Aorta (tissue), 5 donors: ENCODE measurements around the gene PRR12. TPM values are rescaled to one million over a fixed set of nuclear protein-coding genes. Genes with fewer than 3 reads are reported as not detected.
A peak's percentile ranks its signal among the peaks of the same experiment; 100 is the strongest.

ENCODE experiments used
- ATAC-seq: fragments of 200-7000 bp; cut with Tn5 transposase; one replicate; pipeline ENCODE4 v1.9.1; 2022; ENCODE audit warnings: moderate library complexity; ENCODE audit not compliant: low FRiP score
- DNase-seq, 2 donors: peaks; one replicate each; pipeline ENCODE4 v3.0.0-alpha.2; 2020
- H3K27ac ChIP-seq, 2 donors: one replicate each; pipeline ENCODE4 v1.5.1; 2013; ENCODE audit warnings: low read length in 2 of 2, mild to moderate bottlenecking in 2 of 2, moderate library complexity in 2 of 2, control low read depth in 1 of 2, inconsistent platforms in 1 of 2, low read depth in 1 of 2
- H3K27me3 ChIP-seq, 2 donors: one replicate each; pipeline ENCODE4 v1.6.1; 2013; ENCODE audit warnings: control low read depth in 1 of 2, low read length in 1 of 2, mild to moderate bottlenecking in 1 of 2, moderate library complexity in 1 of 2; ENCODE audit not compliant: insufficient read depth in 2 of 2, control insufficient read depth in 1 of 2
- H3K36me3 ChIP-seq, 2 donors: one replicate each; pipeline ENCODE4 v1.6.1; 2013; ENCODE audit warnings: control low read depth in 1 of 2, low read length in 1 of 2, mild to moderate bottlenecking in 1 of 2; ENCODE audit not compliant: insufficient read depth in 2 of 2, control insufficient read depth in 1 of 2
- H3K4me1 ChIP-seq, 2 donors: one replicate each; pipeline ENCODE4 v1.6.1; 2013; ENCODE audit warnings: low read length in 2 of 2, control low read depth in 1 of 2, mild to moderate bottlenecking in 1 of 2, moderate library complexity in 1 of 2; ENCODE audit not compliant: insufficient read depth in 2 of 2, control insufficient read depth in 1 of 2
- H3K4me3 ChIP-seq, 2 donors: one replicate each; pipeline ENCODE4 v1.5.1; 2013; ENCODE audit warnings: low read length in 2 of 2, control low read depth in 1 of 2, mild to moderate bottlenecking in 1 of 2
- H3K9me3 ChIP-seq: one replicate; pipeline ENCODE4 v1.6.1; 2013; ENCODE audit warnings: mild to moderate bottlenecking, low read length; ENCODE audit not compliant: control insufficient read depth
- WGBS, 2 donors: extraction: QIAGEN DNeasy Blood & Tissue Kit; methylation state at CpG; one replicate each; pipeline ENCODE4 v1.1.7; 2013; 5-methylcytosine and 5-hydroxymethylcytosine counted together
- intact Hi-C, 2 donors: fragments of 100-400 bp; cut with DNase I; formaldehyde crosslinking; loops; one replicate each; pipeline versions ENCODE4 v1.14.2 to v1.15.0; 2022
- polyA plus RNA-seq, 2 donors: library from polyadenylated mRNA; stranded (reverse); fragments of 200-250 nt; gene quantifications; one replicate each; pipeline ENCODE4 v1.2.3, GENCODE V29; 2013
- total RNA-seq, 2 donors: library from RNA; stranded (reverse); fragmentation: NEBNext Ultra II Directional; extraction: Animal tissue kit (Norgen Biotek cat#: 25700); gene quantifications; one replicate each; pipeline ENCODE4 v1.2.1, GENCODE V29; 2021
- donor health status: healthy with polysubstance abuse.
- donor health status: Bipolar disorder and iron deficiency.
- donor health status: DM: no; HTN: no; CAD: no.
- donor health status: DM: no; HTN: no; CAD: no.
- donor health status: DM: yes; HTN: yes; CAD: no.

The PRR12 gene
- total and polyA plus RNA-seq, 4 donors: 2.6 to 31.3 (median 15.1) TPM

- 91 to 93% methylated on average over 3 of the region's 3 CpGs for WGBS, 2 donors
- Histone ChIP-seq H3K4me1 (no peaks in the 10 kb centered on the region), H3K9me3 (no peaks in the 10 kb centered on the region), H3K27me3 (no peaks in the 10 kb centered on the region), H3K4me3 (no peak overlapping the region), H3K27ac (no peak overlapping the region), H3K36me3 (peaks cover 0 to 6% of the 10 kb centered on the region in 2 donors)
- DNase-seq (no peak), ATAC-seq (no peak)
- intact Hi-C loops: no loop called here
Observed at GRCh38 chr19:49559443-49559842, 31.5 kb upstream of the PRR12 start.

GRCh38 chr19:49559928-49560327, 31.1 kb upstream of the PRR12 start:
- Histone ChIP-seq H3K9me3 (no peaks in the 10 kb centered on the region), H3K27me3 (no peaks in the 10 kb centered on the region), H3K4me3 (no peak overlapping the region), H3K36me3 (peaks cover 0 to 6% of the 10 kb centered on the region in 2 donors), H3K4me1 (no peaks in the 10 kb centered on the region), H3K27ac (no peak overlapping the region)
- 67 to 72% methylated on average over 15 of the region's 15 CpGs for WGBS, 2 donors
- intact Hi-C loops: loop anchor here in 1 of 2 donors (5.0 kb wide), 1 partner anchor 163 kb away; no protein-coding TSS in a partner anchor
- DNase-seq: no peak
- no peak for ATAC-seq

GRCh38 chr19:49560358-49560900, 30.6 kb upstream of the PRR12 start:
- Histone ChIP-seq H3K4me1 (no peaks in the 10 kb centered on the region), H3K27ac (no peak overlapping the region), H3K27me3 (no peaks in the 10 kb centered on the region), H3K36me3 (peaks cover 0 to 6% of the 10 kb centered on the region in 2 donors), H3K9me3 (no peaks in the 10 kb centered on the region), H3K4me3 (no peak overlapping the region)
- DNase-seq (peak in 1 of 2 donors; percentile 71), ATAC-seq (peak; percentile 45)
- 78 to 80% methylated on average over 14 to 15 of the region's 15 CpGs for WGBS, 2 donors
- intact Hi-C loops: loop anchor here in 1 of 2 donors (5.0 kb wide), 1 partner anchor 163 kb away; no protein-coding TSS in a partner anchor

GRCh38 chr19:49564616-49565045, 26.4 kb upstream of the PRR12 start:
- Histone ChIP-seq H3K9me3 (no peaks in the 10 kb centered on the region), H3K27ac (no peak overlapping the region), H3K36me3 (peaks cover 0 to 2% of the 10 kb centered on the region in 2 donors), H3K4me1 (no peaks in the 10 kb centered on the region), H3K4me3 (no peak overlapping the region), H3K27me3 (no peaks in the 10 kb centered on the region)
- DNase-seq (no peak), ATAC-seq (no peak)
- 86 to 88% methylated on average over 6 of the region's 6 CpGs for WGBS, 2 donors
- intact Hi-C loops: loop anchor here in 1 of 2 donors (5.0 kb wide), 1 partner anchor 167 kb away; no protein-coding TSS in a partner anchor

GRCh38 chr19:49565261-49565660, 25.7 kb upstream of the PRR12 start:
- H3K4me1 ChIP-seq: no peaks in the 10 kb centered on the region
- intact Hi-C loops: no loop called here
- no peak for ATAC-seq
- no peak for DNase-seq
- H3K27me3 ChIP-seq: no peaks in the 10 kb centered on the region
- no peaks in the 10 kb centered on the region for H3K36me3 ChIP-seq
- WGBS, 2 donors: 25 to 26% methylated on average over 4 of the region's 4 CpGs
- no peak overlapping the region for H3K4me3 ChIP-seq
- no peaks in the 10 kb centered on the region for H3K9me3 ChIP-seq
- H3K27ac ChIP-seq: no peak overlapping the region

GRCh38 chr19:49566302-49566701, 24.7 kb upstream of the PRR12 start:
- DNase-seq (no peak), ATAC-seq (no peak)
- intact Hi-C loops: no loop called here
- H3K27me3 ChIP-seq: no peaks in the 10 kb centered on the region
- H3K4me1 ChIP-seq: no peaks in the 10 kb centered on the region
- H3K27ac ChIP-seq: no peak overlapping the region
- H3K9me3 ChIP-seq: no peaks in the 10 kb centered on the region
- no peak overlapping the region for H3K4me3 ChIP-seq
- 100% methylated on average over 3 of the region's 3 CpGs for WGBS, 2 donors
- no peaks in the 10 kb centered on the region for H3K36me3 ChIP-seq

- Histone ChIP-seq H3K4me1 (no peaks in the 10 kb centered on the region), H3K36me3 (no peaks in the 10 kb centered on the region), H3K27me3 (no peaks in the 10 kb centered on the region), H3K27ac (no peak overlapping the region), H3K4me3 (no peak overlapping the region), H3K9me3 (no peaks in the 10 kb centered on the region)
- intact Hi-C loops: no loop called here
- no peak for DNase-seq
- no peak for ATAC-seq
- 69 to 72% methylated on average over 9 of the region's 9 CpGs for whole genome bisulfite sequencing, 2 donors
Observed at GRCh38 chr19:49567861-49568441, 23.0 kb upstream of the PRR12 start.

GRCh38 chr19:49570138-49570856, 20.7 kb upstream of the PRR12 start:
- H3K27me3 ChIP-seq: no peaks in the 10 kb centered on the region
- DNase-seq (no peak), ATAC-seq (peak; percentile 87)
- intact Hi-C loops: loop anchor here in 1 of 2 donors (2.0 kb wide), 1 partner anchor 63 kb away; no protein-coding TSS in a partner anchor
- 29 to 30% methylated on average over 14 of the region's 14 CpGs for WGBS, 2 donors
- H3K27ac ChIP-seq: no peak overlapping the region
- H3K4me1 ChIP-seq: no peaks in the 10 kb centered on the region
- H3K4me3 ChIP-seq: no peak overlapping the region
- H3K9me3 ChIP-seq: no peaks in the 10 kb centered on the region
- no peaks in the 10 kb centered on the region for H3K36me3 ChIP-seq
